Right cardiac atrium (tissue), 5 donors: ENCODE results near the gene RALGPS1. TPM values are rescaled to one million over a fixed set of nuclear protein-coding genes. Genes with fewer than 3 reads are reported as not detected.
"Not testable (repeated sequence)": the region's sequence is repeated elsewhere in the genome, so short reads cannot be mapped to it uniquely, and the experiment has no call there.

Experiments
- ATAC-seq, 2 donors: fragments of 200-7000 bp; cut with Tn5 transposase; one replicate each; pipeline versions ENCODE4 v1.8.0 to v1.9.1; 2020; ENCODE audit warnings: moderate library complexity in 2 of 2, mild to moderate bottlenecking in 1 of 2
- DNase-seq, 3 donors: peaks; one replicate each; pipeline ENCODE4 v3.0.0-alpha.2; 2020
- H3K27ac ChIP-seq: one replicate; pipeline ENCODE4 v1.5.1; 2013; ENCODE audit warnings: mild to moderate bottlenecking, low read length, control low read depth, moderate library complexity
- H3K27me3 ChIP-seq: one replicate; pipeline ENCODE4 v1.6.1; 2013; ENCODE audit not compliant: control insufficient read depth, insufficient read depth
- H3K4me1 ChIP-seq: one replicate; pipeline ENCODE4 v1.6.1; 2013; ENCODE audit warnings: low read length; ENCODE audit not compliant: control insufficient read depth, insufficient read depth
- H3K4me3 ChIP-seq: one replicate; pipeline ENCODE4 v1.5.1; 2013; ENCODE audit warnings: low read length, control low read depth
- H3K9me3 ChIP-seq: one replicate; pipeline ENCODE4 v1.6.1; 2013; ENCODE audit warnings: low read length; ENCODE audit not compliant: control insufficient read depth
- WGBS: extraction: QIAGEN DNeasy Blood & Tissue Kit; methylation state at CpG from one replicate; pipeline ENCODE4 v1.1.7; 2013; 5-methylcytosine and 5-hydroxymethylcytosine counted together
- intact Hi-C, 4 donors: fragments of 100-400 bp; cut with DNase I; formaldehyde crosslinking; loops; one replicate each; pipeline versions ENCODE4 v1.11.0 to v1.14.0; 2022 to 2023
- polyA plus RNA-seq: library from polyadenylated mRNA; stranded (reverse); fragments of 200-250 nt; gene quantifications from one replicate; pipeline ENCODE4 v1.2.3, GENCODE V29; 2013
- total RNA-seq, 4 donors: library from RNA; stranded (reverse); fragmentation: NEBNext Ultra II Directional; extraction: Animal tissue kit (Norgen Biotek cat#: 25700); gene quantifications; one replicate each; pipeline ENCODE4 v1.2.1, GENCODE V29; 2021
- donor health status: healthy with polysubstance abuse.
- donor health status: DM: no; HTN: yes; CAD: no.
- donor health status: DM: no; HTN: no; CAD: no.
- donor health status: DM: no; HTN: yes; CAD: no; lungs with severe emphysema.
- donor health status: DM: yes; HTN: yes; CAD: no.

The RALGPS1 gene
- total and polyA plus RNA-seq, 5 donors, result 10.8 to 19.5 (median 16.3) TPM

- no peaks in the 10 kb centered on the region for H3K27me3 ChIP-seq
- H3K27ac ChIP-seq, result no peak overlapping the region
- WGBS, result 96% methylated on average over 11 of the region's 11 CpGs
- peaks cover 2% of the 10 kb centered on the region for H3K4me1 ChIP-seq
- DNase-seq (no peak), ATAC-seq (no peak)
- no peaks in the 10 kb centered on the region for H3K9me3 ChIP-seq
- H3K4me3 ChIP-seq, result no peak overlapping the region
- intact Hi-C loops, result no loop called here
These were observed 253.2 kb downstream of the RALGPS1 start for GRCh38 chr9:127167560-127168326.

GRCh38 chr9:127168756-127169574, 254.4 kb downstream of the RALGPS1 start:
- peak in 1 of 2 donors; percentile 19 for ATAC-seq
- intact Hi-C loops, result no loop called here
- Histone ChIP-seq H3K4me1 (peaks cover 1% of the 10 kb centered on the region), H3K27ac (no peak overlapping the region), H3K4me3 (no peak overlapping the region), H3K9me3 (no peaks in the 10 kb centered on the region), H3K27me3 (no peaks in the 10 kb centered on the region)
- DNase-seq, result no peak
- WGBS, result 90% methylated on average over 10 of the region's 10 CpGs

GRCh38 chr9:127169575-127169883, 254.9 kb downstream of the RALGPS1 start:
- no peak for DNase-seq
- Histone ChIP-seq H3K27me3 (no peaks in the 10 kb centered on the region), H3K4me1 (peaks cover 1% of the 10 kb centered on the region), H3K27ac (no peak overlapping the region), H3K9me3 (no peaks in the 10 kb centered on the region), H3K4me3 (no peak overlapping the region)
- intact Hi-C loops, result no loop called here
- 74% methylated on average over 5 of the region's 5 CpGs for WGBS
- no peak for ATAC-seq

GRCh38 chr9:127170103-127170502, 255.5 kb downstream of the RALGPS1 start:
- DNase-seq (no peak), ATAC-seq (no peak)
- no peak overlapping the region for H3K4me3 ChIP-seq
- H3K27ac ChIP-seq, result no peak overlapping the region
- no peaks in the 10 kb centered on the region for H3K9me3 ChIP-seq
- intact Hi-C loops, result no loop called here
- H3K27me3 ChIP-seq, result no peaks in the 10 kb centered on the region
- WGBS, result 89% methylated on average over 4 of the region's 4 CpGs
- H3K4me1 ChIP-seq, result peaks cover 1% of the 10 kb centered on the region

- H3K9me3 ChIP-seq, result no peaks in the 10 kb centered on the region
- intact Hi-C loops, result no loop called here
These were observed 256.1 kb downstream of the RALGPS1 start for GRCh38 chr9:127170652-127171051.

GRCh38 chr9:127171348-127171747, 256.8 kb downstream of the RALGPS1 start:
- DNase-seq, H3K4me3 ChIP-seq, H3K9me3 ChIP-seq, H3K27ac ChIP-seq, H3K27me3 ChIP-seq, H3K4me1 ChIP-seq, ATAC-seq, intact Hi-C loops: not testable (repeated sequence)
- 98% methylated on average over 9 of the region's 9 CpGs for WGBS

More at GRCh38 chr9:127170652-127171051, 256.1 kb downstream of the RALGPS1 start:
- DNase-seq (no peak), ATAC-seq (no peak)
- 95% methylated on average over 2 of the region's 2 CpGs for WGBS
- Histone ChIP-seq H3K4me1 (peaks cover 1% of the 10 kb centered on the region), H3K4me3 (no peak overlapping the region), H3K27me3 (no peaks in the 10 kb centered on the region), H3K27ac (no peak overlapping the region)

GRCh38 chr9:127172066-127172707, 257.6 kb downstream of the RALGPS1 start:
- 86% methylated on average over 12 of the region's 12 CpGs for WGBS
- intact Hi-C loops, result no loop called here
- no peak overlapping the region for H3K27ac ChIP-seq

GRCh38 chr9:127173063-127173462, 258.5 kb downstream of the RALGPS1 start:
- Histone ChIP-seq H3K9me3 (no peaks in the 10 kb centered on the region), H3K27ac (no peak overlapping the region), H3K4me3 (no peak overlapping the region), H3K4me1 (peaks cover 1% of the 10 kb centered on the region), H3K27me3 (no peaks in the 10 kb centered on the region)
- 87% methylated on average over 4 of the region's 4 CpGs for WGBS
- DNase-seq (no peak), ATAC-seq (no peak)
- intact Hi-C loops, result no loop called here

More at GRCh38 chr9:127172066-127172707, 257.6 kb downstream of the RALGPS1 start:
- H3K9me3 ChIP-seq, result no peaks in the 10 kb centered on the region
- H3K4me1 ChIP-seq, result peaks cover 1% of the 10 kb centered on the region
- DNase-seq (no peak), ATAC-seq (no peak)
- H3K27me3 ChIP-seq, result no peaks in the 10 kb centered on the region
- H3K4me3 ChIP-seq, result no peak overlapping the region

- intact Hi-C loops, result no loop called here
- WGBS, result 85% methylated on average over 12 of the region's 12 CpGs
These were observed 260.1 kb downstream of the RALGPS1 start for GRCh38 chr9:127174386-127175318.

GRCh38 chr9:127175319-127175715, 260.7 kb downstream of the RALGPS1 start:
- intact Hi-C loops, result no loop called here
- WGBS, result 88% methylated on average over 7 of the region's 7 CpGs
- H3K4me1 ChIP-seq, result peaks cover 1% of the 10 kb centered on the region
- no peak for ATAC-seq
- H3K27ac ChIP-seq, result no peak overlapping the region
- no peak overlapping the region for H3K4me3 ChIP-seq
- DNase-seq, result no peak
- no peaks in the 10 kb centered on the region for H3K9me3 ChIP-seq
- no peaks in the 10 kb centered on the region for H3K27me3 ChIP-seq

More at GRCh38 chr9:127174386-127175318, 260.1 kb downstream of the RALGPS1 start:
- no peak for ATAC-seq
- Histone ChIP-seq H3K9me3 (no peaks in the 10 kb centered on the region), H3K27ac (peak overlapping the region; percentile 12), H3K27me3 (no peaks in the 10 kb centered on the region), H3K4me1 (peaks cover 1% of the 10 kb centered on the region), H3K4me3 (no peak overlapping the region)
- peak in 1 of 3 donors; percentile 26 for DNase-seq
